GM12864 (cell line): ENCODE measurements around the gene JAG1.

Source experiments
- DNase-seq: peaks from one replicate; pipeline ENCODE4 v3.0.0-alpha.2; 2011; ENCODE audit warnings: low read depth
- H3K4me3 ChIP-seq: 2 replicates; pipeline ENCODE4 v1.5.1; 2011; ENCODE audit warnings: mild to moderate bottlenecking, low read depth, low read length, control low read depth
- TF ChIP-seq, protein P1 (sequence below): IDR thresholded peaks from 2 replicates; pipeline ENCODE4 v1.5.1; 2011; ENCODE audit warnings: low read depth, mild to moderate bottlenecking, moderate library complexity, low read length, control low read depth, inconsistent platforms; ENCODE audit errors: missing control alignments

Gene JAG1

DNA sequence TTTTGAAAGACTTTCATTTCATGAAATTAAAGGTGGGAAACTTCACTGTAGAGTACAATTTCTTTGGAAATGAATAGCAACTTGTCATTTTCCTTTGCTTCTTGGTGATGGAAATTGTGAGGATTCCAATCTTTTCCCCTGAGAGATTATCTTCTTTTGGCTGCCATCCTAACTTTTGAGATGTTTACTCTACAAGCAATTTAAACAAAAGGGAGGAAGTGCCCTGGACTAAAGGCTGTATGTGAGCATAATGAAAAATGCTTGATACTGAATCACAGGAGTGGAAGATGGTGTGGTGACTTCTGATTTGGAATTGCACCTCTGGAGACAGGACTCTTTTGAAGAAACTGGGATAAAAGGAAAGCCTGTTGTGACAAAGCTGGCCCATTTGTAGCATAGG lies 43.1 kb upstream of the JAG1 start:
- H3K4me3 ChIP-seq, result no peak overlapping the region
- TF ChIP-seq, protein P1, sequence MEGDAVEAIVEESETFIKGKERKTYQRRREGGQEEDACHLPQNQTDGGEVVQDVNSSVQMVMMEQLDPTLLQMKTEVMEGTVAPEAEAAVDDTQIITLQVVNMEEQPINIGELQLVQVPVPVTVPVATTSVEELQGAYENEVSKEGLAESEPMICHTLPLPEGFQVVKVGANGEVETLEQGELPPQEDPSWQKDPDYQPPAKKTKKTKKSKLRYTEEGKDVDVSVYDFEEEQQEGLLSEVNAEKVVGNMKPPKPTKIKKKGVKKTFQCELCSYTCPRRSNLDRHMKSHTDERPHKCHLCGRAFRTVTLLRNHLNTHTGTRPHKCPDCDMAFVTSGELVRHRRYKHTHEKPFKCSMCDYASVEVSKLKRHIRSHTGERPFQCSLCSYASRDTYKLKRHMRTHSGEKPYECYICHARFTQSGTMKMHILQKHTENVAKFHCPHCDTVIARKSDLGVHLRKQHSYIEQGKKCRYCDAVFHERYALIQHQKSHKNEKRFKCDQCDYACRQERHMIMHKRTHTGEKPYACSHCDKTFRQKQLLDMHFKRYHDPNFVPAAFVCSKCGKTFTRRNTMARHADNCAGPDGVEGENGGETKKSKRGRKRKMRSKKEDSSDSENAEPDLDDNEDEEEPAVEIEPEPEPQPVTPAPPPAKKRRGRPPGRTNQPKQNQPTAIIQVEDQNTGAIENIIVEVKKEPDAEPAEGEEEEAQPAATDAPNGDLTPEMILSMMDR, result no peak
- DNase-seq, result no peak

DNA sequence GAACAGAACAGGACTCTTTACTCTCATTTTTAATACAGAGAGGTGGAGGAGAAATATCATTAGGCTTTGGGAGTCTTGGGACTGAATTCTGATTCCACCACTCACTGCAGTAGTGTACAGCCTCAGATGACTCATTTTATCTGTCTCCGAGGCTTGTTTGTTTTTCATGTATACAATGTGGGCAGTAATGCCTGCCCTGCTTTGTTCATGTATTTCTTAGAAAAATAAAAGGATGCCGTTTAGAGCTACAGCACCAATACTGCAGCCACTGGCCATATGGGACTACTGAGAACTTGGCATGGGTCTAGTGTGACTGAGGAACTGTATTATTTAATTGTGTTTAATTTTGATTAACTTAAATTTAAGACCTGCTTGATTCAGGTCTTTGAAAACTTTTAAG lies 41.2 kb upstream of the JAG1 start:
- H3K4me3 ChIP-seq, result no peak overlapping the region
- DNase-seq, result no peak
- TF ChIP-seq, protein P1, result no peak

DNA sequence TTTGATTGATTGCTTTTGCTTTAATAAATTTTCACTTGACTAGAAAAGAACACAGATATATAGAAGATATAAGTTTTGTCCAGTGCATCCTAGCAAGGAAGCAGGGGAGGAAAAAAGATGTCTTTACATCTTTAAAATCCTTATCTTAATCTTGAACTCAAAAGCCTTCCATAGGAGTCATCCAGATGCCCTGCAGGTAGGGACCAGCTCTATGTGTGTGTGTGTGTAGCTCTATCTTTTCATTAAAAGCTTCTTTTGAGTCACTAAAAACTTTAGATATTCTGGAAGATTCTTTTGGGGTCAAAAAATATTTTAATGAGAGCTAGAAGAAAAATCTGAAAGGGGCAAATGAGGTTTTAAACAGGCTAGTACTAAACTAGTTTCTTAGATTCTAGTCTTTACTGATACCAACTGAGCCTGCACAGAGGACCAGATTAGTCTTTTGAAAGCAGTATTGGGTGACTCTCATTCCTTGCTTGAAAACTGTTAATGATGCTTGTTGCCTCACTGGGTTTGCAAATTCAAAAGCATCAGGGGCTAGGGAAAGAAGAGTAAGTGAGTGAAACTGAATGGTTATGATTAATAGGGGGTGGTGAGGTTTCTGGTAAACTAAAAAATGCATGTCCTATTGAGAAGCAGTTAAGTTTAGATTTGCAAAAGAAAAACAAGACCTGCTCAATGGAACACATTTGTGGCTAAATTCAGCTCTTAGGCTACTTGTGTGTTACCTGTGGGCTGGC lies 40.6 kb upstream of the JAG1 start:
- H3K4me3 ChIP-seq, result no peak overlapping the region
- TF ChIP-seq, protein P1, result no peak
- no peak for DNase-seq

DNA sequence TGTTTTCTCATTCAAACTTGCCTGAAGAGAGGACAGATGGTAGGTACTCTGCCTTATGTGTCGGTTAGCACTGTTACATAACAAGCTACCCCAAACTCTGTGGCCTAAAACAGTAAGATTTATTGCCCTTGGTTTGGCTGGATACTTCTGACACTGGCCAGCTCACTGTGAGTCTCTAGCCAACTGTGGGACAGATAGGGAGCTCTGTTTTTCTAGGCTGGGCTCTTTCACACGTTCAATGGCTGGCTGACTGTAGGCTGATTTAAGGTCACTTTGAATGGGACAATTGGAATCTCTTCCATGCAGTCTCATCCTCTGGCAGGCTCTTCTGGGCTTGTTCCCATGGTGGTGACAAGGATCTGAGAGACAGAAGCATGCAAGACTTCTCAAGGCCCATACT lies 39.4 kb upstream of the JAG1 start:
- H3K4me3 ChIP-seq, result no peak overlapping the region
- TF ChIP-seq, protein P1, result no peak
- DNase-seq, result no peak

DNA sequence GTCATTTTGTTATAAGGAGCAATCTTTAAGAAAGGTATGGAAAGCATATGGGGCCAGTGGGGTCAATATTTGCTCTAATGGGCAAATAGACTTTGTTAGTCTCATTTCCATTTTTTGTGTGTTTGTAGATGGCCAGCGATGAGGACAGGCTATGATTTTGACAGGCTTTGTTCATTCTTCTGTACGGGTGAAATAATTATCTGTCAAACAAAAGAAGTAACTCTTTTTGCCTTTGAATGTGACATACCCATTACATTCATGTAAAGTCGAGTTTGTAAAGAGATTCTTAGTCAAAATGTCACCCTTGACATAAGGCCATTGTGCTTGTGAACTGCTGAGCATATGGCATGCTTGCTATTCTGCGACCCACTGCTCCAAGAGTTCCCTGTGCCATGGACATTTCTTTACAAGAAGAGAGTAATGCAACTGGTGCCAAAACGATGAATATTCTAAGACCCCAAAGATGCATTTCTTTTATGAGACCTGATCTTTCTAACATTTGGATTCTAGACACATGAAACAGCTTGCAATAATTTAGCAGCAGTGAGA lies 38.2 kb upstream of the JAG1 start:
- TF ChIP-seq, protein P1, result no peak
- H3K4me3 ChIP-seq, result no peak overlapping the region
- DNase-seq, result no peak

DNA sequence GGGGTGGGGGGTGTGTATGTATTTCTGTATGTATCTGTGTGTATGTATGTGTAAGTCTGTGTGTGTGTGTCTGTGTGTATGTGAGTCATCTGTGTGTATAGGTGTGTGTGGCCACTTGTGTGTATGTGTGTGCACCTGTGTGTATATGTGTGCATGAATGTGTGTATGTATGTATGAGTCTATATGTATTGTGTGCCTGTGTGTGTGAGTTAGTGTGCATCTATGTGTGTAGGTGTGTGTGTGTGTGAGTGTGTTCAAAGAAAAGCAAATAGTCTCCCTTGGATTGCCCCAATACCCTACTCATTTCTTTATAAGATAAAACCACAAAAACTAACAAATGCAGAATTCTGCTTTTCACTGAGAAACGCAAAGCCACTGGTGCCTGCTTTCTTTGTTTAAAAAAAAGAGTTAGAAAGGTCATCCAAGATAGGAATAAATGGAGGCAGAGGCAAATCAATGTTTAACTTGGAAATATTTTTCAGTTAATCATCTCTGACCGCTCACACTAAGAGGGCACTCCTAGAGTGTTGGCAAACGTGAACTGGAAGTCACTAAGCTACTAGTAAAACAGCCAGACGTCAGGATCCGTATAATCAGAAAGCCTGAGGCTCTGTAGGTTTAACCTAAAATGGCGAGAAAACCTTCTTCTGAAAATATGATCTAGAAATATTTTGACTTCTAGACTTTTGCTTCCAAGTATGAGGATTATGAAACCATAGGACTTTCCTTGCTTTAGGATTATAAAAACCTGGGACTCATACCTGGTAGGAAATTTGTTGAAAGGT lies 37.4 kb upstream of the JAG1 start:
- TF ChIP-seq, protein P1, result no peak
- no peak overlapping the region for H3K4me3 ChIP-seq
- no peak for DNase-seq
